ENCODE data around the gene MED22.
"Not testable (repeated sequence)": the region's sequence is repeated elsewhere in the genome, so short reads cannot be mapped to it uniquely, and the experiment has no call there.

Gene MED22

GRCh38 chr9:133334888-133335287, 13.0 kb downstream of the MED22 start:
- DNase-seq (ENCODE audit: low spot score) = not testable (repeated sequence)

DNA sequence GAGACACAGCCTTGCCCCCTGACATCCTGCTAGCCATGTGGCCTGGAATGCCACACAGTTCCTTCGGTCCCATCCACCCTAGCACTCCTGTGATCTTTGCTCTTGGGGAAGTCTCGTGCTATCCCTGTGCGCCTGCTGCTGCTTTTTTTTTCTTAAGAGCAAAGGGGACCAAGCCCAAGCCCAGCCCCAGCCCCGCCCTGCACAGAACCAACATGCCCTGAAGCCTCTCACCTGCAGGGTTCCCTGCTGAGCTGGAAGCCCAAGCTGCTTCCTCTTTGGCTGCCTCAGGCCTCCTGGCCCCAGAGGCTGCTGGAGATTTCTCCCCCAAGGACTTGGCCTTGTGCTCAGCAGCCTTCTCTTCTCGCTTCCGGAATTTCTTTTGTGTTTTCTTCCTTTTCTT, 13.8 kb downstream of the MED22 start:
- DNase-seq (ENCODE audit: low spot score) = no peak

GRCh38 chr9:133333566-133333965, 14.4 kb downstream of the MED22 start:
- no peak for DNase-seq (ENCODE audit: low spot score)

DNA sequence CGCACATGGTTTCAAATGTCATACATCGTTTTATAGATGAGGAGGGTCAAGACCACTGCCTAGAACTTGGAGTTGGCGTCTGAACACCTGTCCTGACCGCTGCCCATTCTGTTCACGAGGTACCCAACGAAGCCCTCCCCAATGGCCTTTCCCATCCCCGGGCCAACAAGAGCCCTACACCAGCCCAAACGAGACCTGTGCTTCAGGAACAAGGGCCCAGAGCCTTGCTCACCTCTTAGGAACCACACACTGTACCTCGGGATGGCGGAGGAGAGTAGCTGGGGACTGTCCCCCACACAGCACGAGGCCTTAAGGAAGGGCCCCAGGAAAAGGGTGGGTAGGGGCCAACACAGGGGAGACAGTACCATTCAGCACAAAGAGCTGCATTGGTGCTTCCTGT, 14.9 kb downstream of the MED22 start:
- DNase-seq (ENCODE audit: low spot score) = no peak

GRCh38 chr9:133332381-133332730, 15.6 kb downstream of the MED22 start:
- no peak for DNase-seq (ENCODE audit: low spot score)

- no peak for DNase-seq (ENCODE audit: low spot score)
Measured at GRCh38 chr9:133331641-133332380, 16.1 kb downstream of the MED22 start.

DNA sequence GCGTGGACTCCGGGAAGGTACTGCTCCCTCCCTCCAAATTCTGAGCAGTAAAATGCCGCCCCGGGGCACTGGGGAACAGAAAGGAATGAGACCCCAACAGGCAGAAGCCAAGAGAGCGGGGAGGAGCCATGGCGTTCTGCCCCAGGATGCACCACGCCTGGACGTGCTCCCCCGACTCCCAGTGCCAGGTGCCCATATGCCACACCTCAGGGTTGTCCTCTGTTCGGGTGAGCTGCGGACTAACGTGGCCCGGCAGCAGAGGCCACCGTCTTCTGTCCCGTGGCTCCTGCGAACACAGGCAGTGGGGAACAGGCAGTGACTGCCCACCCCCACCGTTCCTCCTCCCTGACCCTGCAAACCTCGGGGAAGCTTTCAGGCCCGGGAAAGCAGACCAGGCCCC, 16.7 kb downstream of the MED22 start:
- no peak for DNase-seq (ENCODE audit: low spot score)

DNA sequence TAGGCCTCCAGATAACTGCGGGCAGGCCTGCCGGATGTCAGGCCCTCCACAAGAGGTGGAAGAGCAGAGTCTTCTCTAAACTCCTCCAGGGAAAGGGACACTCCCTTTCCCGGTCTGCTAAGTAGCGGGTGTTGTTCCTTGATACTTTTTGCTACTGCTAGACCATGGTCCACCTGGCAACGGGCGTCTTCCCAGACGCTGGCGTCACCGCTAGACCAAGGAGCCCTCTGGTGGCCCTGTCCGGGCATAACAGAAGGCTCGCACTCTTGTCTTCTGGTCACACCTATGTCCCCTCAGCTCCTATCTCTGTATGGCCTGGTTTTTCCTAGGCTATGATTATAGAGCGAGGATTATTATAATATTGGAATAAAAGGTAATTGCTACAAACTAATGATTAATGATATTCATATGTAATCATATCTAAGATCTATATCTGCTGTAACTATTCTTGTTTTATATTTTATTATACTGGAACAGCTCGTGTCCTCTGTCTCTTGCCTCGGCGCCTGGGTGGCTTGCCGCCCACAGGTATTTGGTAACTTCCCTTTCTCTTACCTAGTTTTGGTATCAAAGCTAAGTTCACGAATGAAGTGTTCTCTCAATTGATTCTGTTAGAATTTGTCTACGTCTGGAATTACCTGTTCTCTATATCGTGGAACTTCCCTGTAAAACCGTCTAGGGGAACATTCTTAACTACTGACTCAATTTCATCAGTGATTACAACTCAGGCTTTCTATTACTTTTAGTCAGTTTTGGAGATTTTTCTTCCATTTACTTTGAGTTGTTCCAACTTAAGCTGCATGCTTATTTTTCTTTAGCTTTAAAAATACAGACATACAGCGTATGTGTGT, 18.4 kb downstream of the MED22 start:
- DNase-seq (ENCODE audit: low spot score) = not testable (repeated sequence)

GRCh38 chr9:133327834-133328484, 20.0 kb downstream of the MED22 start:
- DNase-seq (ENCODE audit: low spot score) = no peak

- DNase-seq (ENCODE audit: low spot score) = not testable (repeated sequence)
Measured at GRCh38 chr9:133327021-133327420, 20.9 kb downstream of the MED22 start.

DNA sequence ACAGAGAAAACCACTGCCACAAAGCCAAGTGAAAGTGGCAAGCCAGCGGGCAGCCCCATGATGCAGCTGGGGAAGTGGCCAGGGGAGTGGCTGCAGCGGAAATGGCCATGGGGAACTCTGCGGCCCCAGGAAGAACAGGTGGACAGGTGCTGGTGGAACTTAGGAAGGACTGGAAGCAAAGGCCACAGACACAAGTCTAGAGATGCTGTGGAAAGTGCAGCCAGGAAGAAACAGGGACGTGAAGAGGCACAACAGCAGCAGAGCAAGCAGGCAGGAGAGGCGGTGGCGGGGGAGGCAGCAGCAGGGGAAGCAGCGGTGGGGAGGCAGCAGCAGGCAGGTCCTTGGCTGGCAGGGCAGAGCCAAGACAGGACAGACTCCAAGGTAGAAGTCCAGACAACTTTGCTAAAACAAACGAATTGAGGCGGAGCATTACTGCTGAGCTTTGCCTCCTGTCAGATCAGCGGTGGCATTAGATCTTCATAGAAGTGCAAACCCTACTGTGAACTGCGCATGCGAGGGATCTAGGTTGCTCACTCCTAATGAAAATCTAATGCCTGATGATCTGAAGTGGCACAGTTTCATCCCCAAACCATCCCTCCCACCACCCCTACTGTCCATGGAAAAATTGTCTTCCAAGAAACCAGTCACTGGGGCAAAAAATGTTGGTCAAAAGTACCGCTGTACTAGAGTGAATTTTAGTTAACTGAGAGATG, 23.8 kb downstream of the MED22 start:
- no peak for DNase-seq (ENCODE audit: low spot score)

GRCh38 chr9:133323211-133323610, 24.7 kb downstream of the MED22 start:
- no peak for DNase-seq (ENCODE audit: low spot score)

GRCh38 chr9:133322701-133323100, 25.2 kb downstream of the MED22 start:
- DNase-seq (ENCODE audit: low spot score) = no peak

DNA sequence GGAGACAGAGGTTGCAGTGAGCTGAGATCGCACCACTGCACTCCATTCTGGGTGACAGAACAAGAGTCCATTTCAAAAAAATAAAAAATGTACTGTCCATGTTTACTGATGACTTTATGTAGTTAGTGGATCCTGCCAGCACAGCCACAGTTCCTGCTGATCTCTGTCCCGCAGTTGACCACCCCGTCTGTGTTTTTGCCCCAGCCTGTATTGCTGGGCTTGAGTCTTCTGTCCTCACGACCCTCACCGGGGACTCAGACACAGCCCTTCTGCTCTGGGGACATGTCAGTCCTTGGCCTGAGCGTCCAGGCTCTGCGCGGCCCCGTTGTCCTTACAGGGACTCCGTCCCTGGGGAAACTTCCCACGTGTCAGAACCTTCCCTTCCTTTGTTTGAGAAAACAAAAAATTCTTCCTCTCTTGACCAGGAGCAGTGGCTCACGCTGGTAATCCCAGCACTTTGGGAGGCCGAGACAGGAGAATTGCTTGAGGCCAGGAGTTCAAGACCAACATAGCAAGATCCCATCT, 26.5 kb downstream of the MED22 start:
- no peak for DNase-seq (ENCODE audit: low spot score)

- no peak for DNase-seq (ENCODE audit: low spot score)
Measured at GRCh38 chr9:133320421-133320881, 27.5 kb downstream of the MED22 start.

- DNase-seq (ENCODE audit: low spot score) = not testable (repeated sequence)
Measured at GRCh38 chr9:133317551-133317950, 30.4 kb downstream of the MED22 start.

GRCh38 chr9:133315997-133316396, 31.9 kb downstream of the MED22 start:
- no peak for DNase-seq (ENCODE audit: low spot score)

DNA sequence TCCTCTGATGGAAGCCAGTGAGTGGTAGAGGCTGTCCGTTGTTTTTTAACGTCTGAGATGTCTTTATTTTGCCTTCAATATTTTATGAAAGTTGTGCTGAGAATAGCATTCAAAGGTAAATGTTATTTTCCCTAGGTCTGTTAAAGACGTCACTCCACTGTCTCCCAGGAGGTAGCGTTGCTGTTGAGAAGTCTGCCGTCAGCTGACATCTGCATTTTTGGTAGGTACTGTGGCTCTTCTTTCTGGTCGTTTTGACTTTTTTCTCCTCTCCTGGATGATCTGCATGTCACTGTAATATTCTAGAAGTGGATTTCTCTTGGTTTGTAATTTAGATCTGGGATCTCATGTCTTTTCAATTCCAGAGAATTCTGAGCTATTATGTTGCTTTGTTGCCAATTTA, 38.3 kb downstream of the MED22 start:
- no peak for DNase-seq (ENCODE audit: low spot score)

DNA sequence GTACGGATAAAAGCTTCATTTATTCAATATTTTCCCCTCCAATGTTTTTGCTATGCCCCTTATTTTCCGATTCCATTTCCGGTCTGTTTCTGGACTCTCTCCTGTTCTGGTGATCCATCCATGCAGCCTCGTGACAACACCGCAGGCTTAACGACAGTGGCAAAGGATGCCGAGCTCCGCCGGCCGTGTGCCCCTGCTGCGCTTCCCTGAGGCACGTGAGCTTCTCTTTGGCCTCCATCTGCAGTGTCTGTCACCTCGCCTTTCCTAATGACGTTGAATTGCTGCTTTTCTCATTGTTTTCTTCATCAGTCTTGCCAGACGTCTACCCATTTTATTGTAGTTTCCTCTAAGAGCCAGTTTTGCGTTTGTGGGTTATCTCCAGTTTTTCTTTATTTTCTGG, 40.6 kb downstream of the MED22 start:
- DNase-seq (ENCODE audit: low spot score) = no peak

GRCh38 chr9:133306242-133307204, 41.4 kb downstream of the MED22 start:
- DNase-seq (ENCODE audit: low spot score) = no peak

- no peak for DNase-seq (ENCODE audit: low spot score)
Measured at GRCh38 chr9:133305731-133306130, 42.2 kb downstream of the MED22 start.

Measured in D341Med (cell line).